GM12892 (cell line): Measurements from ENCODE around the gene GDF2.

ENCODE experiments used
- POLR2A ChIP-seq: IDR thresholded peaks from 2 replicates; pipeline ENCODE4 v1.6.1; 2011; ENCODE audit warnings: low read depth, low read length, control low read depth
- POLR2AphosphoS5 ChIP-seq: IDR thresholded peaks from 2 replicates; pipeline ENCODE4 v1.6.1; 2011; ENCODE audit warnings: low read depth, low read length, control low read depth

DNA sequence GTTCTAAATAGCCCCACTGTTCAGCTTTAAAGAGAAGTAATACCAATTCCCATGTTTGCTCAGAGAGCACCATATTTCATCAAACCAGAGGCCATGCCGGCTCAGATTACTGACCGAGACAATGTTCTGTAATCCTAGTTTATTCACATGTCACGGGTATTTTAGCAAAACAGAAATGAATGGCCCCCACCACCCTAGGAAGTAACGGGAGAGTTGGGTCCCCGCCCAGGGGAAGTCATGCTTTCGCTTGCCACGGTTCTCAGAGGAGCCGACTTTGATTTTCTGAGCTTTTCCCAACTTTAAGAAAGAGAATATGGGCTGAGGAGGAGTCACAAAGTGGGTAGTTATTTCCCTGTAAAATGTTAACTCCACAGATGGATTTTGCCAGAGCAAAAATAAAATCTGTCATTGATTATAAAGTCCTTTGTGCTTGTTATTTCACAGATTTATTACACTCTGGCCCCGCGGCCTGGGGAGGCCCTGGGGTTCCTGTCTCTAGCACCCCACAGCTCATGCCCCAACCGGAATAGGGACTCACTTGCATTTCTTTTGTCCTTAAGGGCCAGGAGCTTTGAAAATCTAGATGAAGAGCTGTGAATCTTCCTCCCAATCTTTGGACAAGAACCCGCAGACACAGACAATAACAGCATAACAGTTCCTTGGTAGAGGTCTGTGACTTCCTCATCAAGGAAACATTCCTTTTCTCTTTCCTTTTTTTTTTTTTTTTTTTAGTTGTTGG, 25.9 kb upstream of the GDF2 start:
- TF ChIP-seq POLR2A = no peak
- no peak for TF ChIP-seq POLR2AphosphoS5
